HG02938 (cell line): Measurements from ENCODE around the gene MICALL1.
"Not testable (repeated sequence)": the region's sequence is repeated elsewhere in the genome, so short reads cannot be mapped to it uniquely, and the experiment has no call there.

Experiments used
- ATAC-seq: cut with Tn5 transposase; IDR thresholded peaks from one replicate; pipeline ENCODE4 v1.9.1; 2021; ENCODE audit warnings: mild to moderate bottlenecking, moderate library complexity; ENCODE audit not compliant: unreplicated experiment

The MICALL1 gene

GRCh38 chr22:37929390-37929789 lies 23.3 kb downstream of the MICALL1 start:
- ATAC-seq, result no peak

GRCh38 chr22:37930270-37930951 lies 24.3 kb downstream of the MICALL1 start:
- ATAC-seq, result no peak

- ATAC-seq, result no peak
These were observed 24.9 kb downstream of the MICALL1 start for GRCh38 chr22:37930952-37931440.

- ATAC-seq, result no peak
These were observed 25.8 kb downstream of the MICALL1 start for GRCh38 chr22:37931893-37932389.

- ATAC-seq, result no peak
These were observed 26.3 kb downstream of the MICALL1 start for GRCh38 chr22:37932401-37932800.

GRCh38 chr22:37932821-37933578 lies 26.9 kb downstream of the MICALL1 start:
- no peak for ATAC-seq

GRCh38 chr22:37933711-37934376 lies 27.7 kb downstream of the MICALL1 start:
- peak; percentile 63 for ATAC-seq

GRCh38 chr22:37940698-37941376 lies 34.7 kb downstream of the MICALL1 start:
- ATAC-seq, result no peak

GRCh38 chr22:37942133-37942532 lies 36.0 kb downstream of the MICALL1 start:
- ATAC-seq, result no peak

- ATAC-seq, result no peak
These were observed 37.2 kb downstream of the MICALL1 start for GRCh38 chr22:37943136-37943824.

- ATAC-seq, result no peak
These were observed 37.7 kb downstream of the MICALL1 start for GRCh38 chr22:37943825-37944198.

- not testable (repeated sequence) for ATAC-seq
These were observed 38.3 kb downstream of the MICALL1 start for GRCh38 chr22:37944423-37944822.

GRCh38 chr22:37947142-37947795 lies 41.2 kb downstream of the MICALL1 start:
- not testable (repeated sequence) for ATAC-seq

- ATAC-seq, result no peak
These were observed 45.2 kb downstream of the MICALL1 start for GRCh38 chr22:37951305-37951704.

- not testable (repeated sequence) for ATAC-seq
These were observed 46.5 kb downstream of the MICALL1 start for GRCh38 chr22:37952629-37953028.

- peak; percentile 30 for ATAC-seq
These were observed 47.0 kb downstream of the MICALL1 start for GRCh38 chr22:37953062-37953436.

- peak; percentile 80 for ATAC-seq
These were observed 47.5 kb downstream of the MICALL1 start, which contains the start of the genes C22orf23 and POLR2F for GRCh38 chr22:37953437-37954179. TSS of gene C22orf23 (minus strand) at chr22:37953601. CDS start at chr22:37953149, 452 bp downstream. TSS of gene POLR2F (plus strand) at chr22:37953699. CDS start at chr22:37953788, 89 bp downstream.

- no peak for ATAC-seq
These were observed 48.6 kb downstream of the MICALL1 start for GRCh38 chr22:37954686-37955085.
